ENCODE data around the gene CERS6. TPM values are rescaled to one million over a fixed set of nuclear protein-coding genes. Genes with fewer than 3 reads are reported as not detected.

CERS6 gene
- total and polyA plus RNA-seq, 2 of the 8 experiments (the other 6 are each of a cell fraction or from before 2014, with no cell fraction given) = 6.8 to 28.2 TPM

DNA sequence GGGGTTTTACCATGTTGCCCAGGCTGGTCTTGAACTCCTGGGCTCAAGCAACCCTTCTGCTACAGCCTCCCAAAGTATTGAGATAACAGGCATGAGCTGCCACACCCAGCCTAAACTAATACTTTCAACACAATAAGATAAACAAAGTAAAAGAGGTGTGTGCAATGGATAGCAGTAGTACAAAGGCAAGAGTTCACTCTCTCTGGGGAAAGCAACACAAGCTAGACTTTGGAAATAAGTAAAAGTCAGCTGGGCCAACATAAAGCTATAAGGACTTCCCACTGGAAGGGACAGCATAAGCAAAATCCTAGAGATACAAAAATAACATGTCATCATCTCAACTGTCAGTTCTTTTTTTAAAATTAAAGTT lies 341.2 kb downstream of the CERS6 start:
- no peaks in the 10 kb centered on the region for H3K23me2 ChIP-seq (ENCODE audit: low read depth, low read length)
- no peak overlapping the region for H3K4me2 ChIP-seq (ENCODE audit: insufficient read depth in 1 of 2, low read depth in 2 of 2, low read length in 2 of 2)
- FAIRE-seq = no peak
- no peak overlapping the region for H2AFZ ChIP-seq (ENCODE audit: low read length)
- no peak overlapping the region for H2BK120ac ChIP-seq (replicated peaks; ENCODE audit: low read depth, low read length)
- no peak overlapping the region for H2BK20ac ChIP-seq (ENCODE audit: low read length)
- H3K79me2 ChIP-seq (ENCODE audit: control insufficient read depth in 1 of 2, insufficient read depth in 2 of 2, low read length in 2 of 2) = no peaks in the 10 kb centered on the region
- H4K91ac ChIP-seq (replicated peaks; ENCODE audit: insufficient read length, low read length) = no peak overlapping the region
- no peaks in the 10 kb centered on the region for H3K36me3 ChIP-seq (ENCODE audit: control insufficient read depth in 2 of 4, insufficient read depth in 4 of 4, low read length in 3 of 4)
- no peak overlapping the region for H3K23ac ChIP-seq (ENCODE audit: insufficient read length)
- H3K79me1 ChIP-seq (ENCODE audit: low read depth, low read length) = no peaks in the 10 kb centered on the region
- H2BK12ac ChIP-seq (ENCODE audit: low read depth, low read length) = no peak overlapping the region
- POLR2A ChIA-PET (ENCODE audit: partially characterized antibody) = no interaction called here
- H3K4ac ChIP-seq (replicated peaks; ENCODE audit: insufficient read length, low read depth, low read length) = no peak overlapping the region
- H3K4me3 ChIP-seq (ENCODE audit: extremely low read depth in 1 of 4, insufficient read depth in 2 of 4, low read depth in 3 of 4, low read length in 4 of 4) = no peak overlapping the region
- H3K27me3 ChIP-seq (replicated peaks in 1 of 4; ENCODE audit: control insufficient read depth in 3 of 4, extremely low read depth in 1 of 4, insufficient read depth in 3 of 4, low read length in 3 of 4) = no peaks in the 10 kb centered on the region
- peaks cover 4 to 23% (median 15%) of the 10 kb centered on the region in 4 experiments; a peak in 5 of 7 replicates for H3K4me1 ChIP-seq (replicated peaks in 1 of 4; ENCODE audit: control insufficient read depth in 3 of 4, insufficient read depth in 4 of 4, low read length in 3 of 4)
- no peak for TF ChIP-seq KDM1A (IDR thresholded peaks at IDR 0.05; ENCODE audit: borderline replicate concordance, low read length)
- TF ChIP-seq RAD21 (IDR thresholded peaks at IDR 0.05 in 1 of 2, conservative IDR thresholded peaks at IDR 0.05 in 1 of 2; ENCODE audit: low read depth in 2 of 2, low read length in 2 of 2) = no peak
- TF ChIP-seq BCL11A (IDR thresholded peaks at IDR 0.05; ENCODE audit: low read depth in 2 of 2, low read length in 2 of 2) = no peak
- TF ChIP-seq CBX5 (IDR thresholded peaks at IDR 0.05; ENCODE audit: low read depth, low read length) = no peak
- no peak for TF ChIP-seq HDAC6 (IDR thresholded peaks at IDR 0.05; ENCODE audit: low read depth, low read length)
- TF ChIP-seq ZNF274 (IDR thresholded peaks at IDR 0.05; ENCODE audit: borderline replicate concordance, extremely low read depth, low read length) = no peak
- no peak for TF ChIP-seq CHD2 (IDR thresholded peaks at IDR 0.05; ENCODE audit: low read length)
- TF ChIP-seq SAP30 (IDR thresholded peaks at IDR 0.05; ENCODE audit: insufficient read depth, insufficient replicate concordance, low read length) = no peak
- no peak for TF ChIP-seq SP2 (IDR thresholded peaks at IDR 0.05; ENCODE audit: low read length)
- TF ChIP-seq CHD1 (IDR thresholded peaks at IDR 0.05; ENCODE audit: low read depth, low read length) = no peak
- TF ChIP-seq KDM4A (IDR thresholded peaks at IDR 0.05; ENCODE audit: low read depth, low read length, severe bottlenecking) = no peak
- TF ChIP-seq, protein P1, sequence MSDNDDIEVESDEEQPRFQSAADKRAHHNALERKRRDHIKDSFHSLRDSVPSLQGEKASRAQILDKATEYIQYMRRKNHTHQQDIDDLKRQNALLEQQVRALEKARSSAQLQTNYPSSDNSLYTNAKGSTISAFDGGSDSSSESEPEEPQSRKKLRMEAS (IDR thresholded peaks at IDR 0.05) = no peak
- TF ChIP-seq KDM5A (IDR thresholded peaks at IDR 0.05; ENCODE audit: low read length) = no peak
- TF ChIP-seq SIN3A (conservative IDR thresholded peaks at IDR 0.05 in 1 of 2, IDR thresholded peaks at IDR 0.05 in 1 of 2; ENCODE audit: low read depth in 1 of 2, low read length in 2 of 2) = no peak
- TF ChIP-seq SUZ12 (IDR thresholded peaks at IDR 0.05; ENCODE audit: low read length) = no peak
- H3K14ac ChIP-seq (ENCODE audit: insufficient read length) = no peak overlapping the region
- no peak overlapping the region for H4K8ac ChIP-seq (ENCODE audit: extremely low read depth, insufficient read depth, low read length)
- no peak overlapping the region for H2AK5ac ChIP-seq (ENCODE audit: low read depth, low read length)
- no peaks in the 10 kb centered on the region for H4K20me1 ChIP-seq (replicated peaks in 1 of 2; ENCODE audit: control insufficient read depth in 1 of 2, insufficient read depth in 2 of 2, low read length in 2 of 2)
- H3K18ac ChIP-seq (ENCODE audit: extremely low read depth, low read length) = no peak overlapping the region
- no peak for DNase-seq (ENCODE audit: low read depth in 1 of 2, low spot score in 2 of 2)
- H2BK15ac ChIP-seq (ENCODE audit: low read length) = no peak overlapping the region
- CTCF ChIA-PET (ENCODE audit: partially characterized antibody) = interaction anchor here (0.8 to 3.3 kb wide), 3 partner anchors 11 to 452 kb away, joined by 3 to 14 read pairs (median 3); no protein-coding TSS in a partner anchor
- H4K5ac ChIP-seq (ENCODE audit: insufficient read length, low read depth, low read length) = no peak overlapping the region
- H3K56ac ChIP-seq (replicated peaks; ENCODE audit: insufficient read length, low read depth, low read length) = no peak overlapping the region
- H3K9me3 ChIP-seq (ENCODE audit: insufficient read depth in 2 of 2, low read depth in 1 of 2, low read length in 1 of 2) = no peaks in the 10 kb centered on the region
- H3K9ac ChIP-seq (replicated peaks in 1 of 4; ENCODE audit: extremely low read depth in 1 of 4, low read depth in 3 of 4, low read length in 3 of 4) = no peak overlapping the region
- H2BK5ac ChIP-seq (ENCODE audit: low read depth, low read length) = no peak overlapping the region
- H3K27ac ChIP-seq (ENCODE audit: low read depth, low read length) = no peak overlapping the region
